Measurements from ENCODE around the gene CD6. TPM values are rescaled to one million over a fixed set of nuclear protein-coding genes. Genes with fewer than 3 reads are reported as not detected.

The CD6 gene
- total RNA-seq, 1 experiment from 2014 or later, result not detected

- H3K9me2 ChIP-seq (replicated peaks; ENCODE audit: insufficient read depth, low read length), result no peaks in the 10 kb centered on the region
- no peak overlapping the region for H2AFZ ChIP-seq (ENCODE audit: low read length)
- H3K9me3 ChIP-seq (ENCODE audit: low read length), result no peaks in the 10 kb centered on the region
- no peak overlapping the region for H3K9ac ChIP-seq (ENCODE audit: low read length)
- H3K27ac ChIP-seq (ENCODE audit: low read length), result no peak overlapping the region
- H3K4me1 ChIP-seq (ENCODE audit: low read length), result no peaks in the 10 kb centered on the region
- no peaks in the 10 kb centered on the region for H3K27me3 ChIP-seq (ENCODE audit: low read length)
- H3K4me2 ChIP-seq (ENCODE audit: low read depth, low read length, poor library complexity, severe bottlenecking), result no peak overlapping the region
- H3K4me3 ChIP-seq (ENCODE audit: low read length), result no peak overlapping the region
- no peaks in the 10 kb centered on the region for H4K20me1 ChIP-seq (ENCODE audit: insufficient read depth, low read depth, low read length)
- H3K79me2 ChIP-seq (ENCODE audit: low read length), result no peaks in the 10 kb centered on the region
- DNase-seq, result no peak
- no peaks in the 10 kb centered on the region for H3K36me3 ChIP-seq (ENCODE audit: insufficient read depth, low read length)
Observed at GRCh38 chr11:61007956-61008896, 36.7 kb downstream of the CD6 start.

- H3K27me3 ChIP-seq (ENCODE audit: low read length), result no peaks in the 10 kb centered on the region
- H3K4me1 ChIP-seq (ENCODE audit: low read length), result no peaks in the 10 kb centered on the region
- H2AFZ ChIP-seq (ENCODE audit: low read length), result no peak overlapping the region
- no peak overlapping the region for H3K4me3 ChIP-seq (ENCODE audit: low read length)
- no peak overlapping the region for H3K9ac ChIP-seq (ENCODE audit: low read length)
- H3K4me2 ChIP-seq (ENCODE audit: low read depth, low read length, poor library complexity, severe bottlenecking), result no peak overlapping the region
- no peaks in the 10 kb centered on the region for H4K20me1 ChIP-seq (ENCODE audit: insufficient read depth, low read depth, low read length)
- no peaks in the 10 kb centered on the region for H3K9me3 ChIP-seq (ENCODE audit: low read length)
- H3K36me3 ChIP-seq (ENCODE audit: insufficient read depth, low read length), result no peaks in the 10 kb centered on the region
- H3K27ac ChIP-seq (ENCODE audit: low read length), result no peak overlapping the region
- H3K79me2 ChIP-seq (ENCODE audit: low read length), result no peaks in the 10 kb centered on the region
- H3K9me2 ChIP-seq (replicated peaks; ENCODE audit: insufficient read depth, low read length), result no peaks in the 10 kb centered on the region
- DNase-seq, result no peak
Observed at GRCh38 chr11:61008971-61009370, 37.5 kb downstream of the CD6 start.

GRCh38 chr11:61009392-61010275 lies 38.2 kb downstream of the CD6 start:
- H3K9me2 ChIP-seq (replicated peaks; ENCODE audit: insufficient read depth, low read length), result no peaks in the 10 kb centered on the region
- no peak for DNase-seq
- no peak overlapping the region for H3K27ac ChIP-seq (ENCODE audit: low read length)
- no peaks in the 10 kb centered on the region for H3K79me2 ChIP-seq (ENCODE audit: low read length)
- no peak overlapping the region for H3K4me3 ChIP-seq (ENCODE audit: low read length)
- H4K20me1 ChIP-seq (ENCODE audit: insufficient read depth, low read depth, low read length), result no peaks in the 10 kb centered on the region
- H3K4me2 ChIP-seq (ENCODE audit: low read depth, low read length, poor library complexity, severe bottlenecking), result no peak overlapping the region
- H3K4me1 ChIP-seq (ENCODE audit: low read length), result no peaks in the 10 kb centered on the region
- no peak overlapping the region for H3K9ac ChIP-seq (ENCODE audit: low read length)
- H3K36me3 ChIP-seq (ENCODE audit: insufficient read depth, low read length), result no peaks in the 10 kb centered on the region
- no peak overlapping the region for H2AFZ ChIP-seq (ENCODE audit: low read length)
- no peaks in the 10 kb centered on the region for H3K27me3 ChIP-seq (ENCODE audit: low read length)
- H3K9me3 ChIP-seq (ENCODE audit: low read length), result no peaks in the 10 kb centered on the region

- Histone ChIP-seq H3K27me3 (ENCODE audit: low read length) (no peaks in the 10 kb centered on the region), H3K79me2 (ENCODE audit: low read length) (no peaks in the 10 kb centered on the region), H2AFZ (ENCODE audit: low read length) (no peak overlapping the region), H3K4me2 (ENCODE audit: low read depth, low read length, poor library complexity, severe bottlenecking) (no peak overlapping the region), H3K4me1 (ENCODE audit: low read length) (no peaks in the 10 kb centered on the region), H3K9ac (ENCODE audit: low read length) (no peak overlapping the region), H3K27ac (ENCODE audit: low read length) (no peak overlapping the region), H4K20me1 (ENCODE audit: insufficient read depth, low read depth, low read length) (no peaks in the 10 kb centered on the region), H3K4me3 (ENCODE audit: low read length) (no peak overlapping the region), H3K9me2 (replicated peaks; ENCODE audit: insufficient read depth, low read length) (no peaks in the 10 kb centered on the region), H3K36me3 (ENCODE audit: insufficient read depth, low read length) (no peaks in the 10 kb centered on the region), H3K9me3 (ENCODE audit: low read length) (no peaks in the 10 kb centered on the region)
- no peak for DNase-seq
Observed at GRCh38 chr11:61010466-61011228, 39.2 kb downstream of the CD6 start.

GRCh38 chr11:61011229-61011870 lies 39.9 kb downstream of the CD6 start:
- H2AFZ ChIP-seq (ENCODE audit: low read length), result no peak overlapping the region
- no peaks in the 10 kb centered on the region for H3K27me3 ChIP-seq (ENCODE audit: low read length)
- H3K79me2 ChIP-seq (ENCODE audit: low read length), result no peaks in the 10 kb centered on the region
- H3K9ac ChIP-seq (ENCODE audit: low read length), result no peak overlapping the region
- no peak overlapping the region for H3K4me2 ChIP-seq (ENCODE audit: low read depth, low read length, poor library complexity, severe bottlenecking)
- H3K4me1 ChIP-seq (ENCODE audit: low read length), result no peaks in the 10 kb centered on the region
- H3K9me3 ChIP-seq (ENCODE audit: low read length), result no peaks in the 10 kb centered on the region
- H3K27ac ChIP-seq (ENCODE audit: low read length), result no peak overlapping the region
- no peaks in the 10 kb centered on the region for H3K36me3 ChIP-seq (ENCODE audit: insufficient read depth, low read length)
- no peak for DNase-seq
- H3K9me2 ChIP-seq (replicated peaks; ENCODE audit: insufficient read depth, low read length), result no peaks in the 10 kb centered on the region
- H3K4me3 ChIP-seq (ENCODE audit: low read length), result no peak overlapping the region
- H4K20me1 ChIP-seq (ENCODE audit: insufficient read depth, low read depth, low read length), result no peaks in the 10 kb centered on the region

- no peaks in the 10 kb centered on the region for H3K9me3 ChIP-seq (ENCODE audit: low read length)
- no peaks in the 10 kb centered on the region for H4K20me1 ChIP-seq (ENCODE audit: insufficient read depth, low read depth, low read length)
- H2AFZ ChIP-seq (ENCODE audit: low read length), result no peak overlapping the region
- H3K27me3 ChIP-seq (ENCODE audit: low read length), result no peaks in the 10 kb centered on the region
- H3K36me3 ChIP-seq (ENCODE audit: insufficient read depth, low read length), result no peaks in the 10 kb centered on the region
- no peak for DNase-seq
- H3K9me2 ChIP-seq (replicated peaks; ENCODE audit: insufficient read depth, low read length), result no peaks in the 10 kb centered on the region
- H3K27ac ChIP-seq (ENCODE audit: low read length), result no peak overlapping the region
- H3K4me3 ChIP-seq (ENCODE audit: low read length), result no peak overlapping the region
- no peak overlapping the region for H3K4me2 ChIP-seq (ENCODE audit: low read depth, low read length, poor library complexity, severe bottlenecking)
- H3K79me2 ChIP-seq (ENCODE audit: low read length), result no peaks in the 10 kb centered on the region
- H3K4me1 ChIP-seq (ENCODE audit: low read length), result no peaks in the 10 kb centered on the region
- no peak overlapping the region for H3K9ac ChIP-seq (ENCODE audit: low read length)
Observed at GRCh38 chr11:61011950-61012736, 40.7 kb downstream of the CD6 start.

GRCh38 chr11:61012737-61013215 lies 41.3 kb downstream of the CD6 start:
- Histone ChIP-seq H3K4me2 (ENCODE audit: low read depth, low read length, poor library complexity, severe bottlenecking) (no peak overlapping the region), H3K36me3 (ENCODE audit: insufficient read depth, low read length) (no peaks in the 10 kb centered on the region), H4K20me1 (ENCODE audit: insufficient read depth, low read depth, low read length) (no peaks in the 10 kb centered on the region), H3K79me2 (ENCODE audit: low read length) (no peaks in the 10 kb centered on the region), H3K9me2 (replicated peaks; ENCODE audit: insufficient read depth, low read length) (no peaks in the 10 kb centered on the region), H3K4me1 (ENCODE audit: low read length) (no peaks in the 10 kb centered on the region), H3K4me3 (ENCODE audit: low read length) (no peak overlapping the region), H3K27me3 (ENCODE audit: low read length) (no peaks in the 10 kb centered on the region), H3K9me3 (ENCODE audit: low read length) (no peaks in the 10 kb centered on the region), H3K9ac (ENCODE audit: low read length) (no peak overlapping the region), H2AFZ (ENCODE audit: low read length) (no peak overlapping the region), H3K27ac (ENCODE audit: low read length) (no peak overlapping the region)
- no peak for DNase-seq

Data from Karpas-422 (cell line).